Mucosa of descending colon (tissue), 3 donors: ENCODE results near the gene ZNF280A. TPM values are rescaled to one million over a fixed set of nuclear protein-coding genes. Genes with fewer than 3 reads are reported as not detected.
"Not testable (repeated sequence)": the region's sequence is repeated elsewhere in the genome, so short reads cannot be mapped to it uniquely, and the experiment has no call there.

Experiments
- ATAC-seq: fragments of 200-7000 bp; cut with Tn5 transposase; one replicate; pipeline ENCODE4 v1.9.1; 2020; ENCODE audit warnings: mild to moderate bottlenecking, moderate library complexity
- DNase-seq, 3 donors: peaks; one replicate each; pipeline ENCODE4 v3.0.0-alpha.2; 2020
- H3K36me3 ChIP-seq: fragments of 200-600 bp; one replicate; pipeline ENCODE4 v1.8.0; 2021; ENCODE audit warnings: low read depth, mild to moderate bottlenecking
- H3K4me1 ChIP-seq: fragments of 200-600 bp; one replicate; pipeline ENCODE4 v1.8.0; 2021; ENCODE audit warnings: low read depth, mild to moderate bottlenecking
- H3K4me3 ChIP-seq: fragments of 200-600 bp; one replicate; pipeline ENCODE4 v1.8.0; 2021; ENCODE audit warnings: mild to moderate bottlenecking
- H3K9me3 ChIP-seq: fragments of 200-600 bp; one replicate; pipeline ENCODE4 v1.8.0; 2021; ENCODE audit warnings: mild to moderate bottlenecking
- CTCF ChIP-seq: fragments of 200-600 bp; IDR thresholded peaks from one replicate; pipeline ENCODE4 v1.8.0; 2022; ENCODE audit warnings: antibody characterized with exemption, mild to moderate bottlenecking
- intact Hi-C, 2 donors: fragments of 100-400 bp; cut with DNase I in 1 of 2; cut with micrococcal nuclease in 1 of 2; formaldehyde crosslinking; loops; one replicate each; pipeline versions ENCODE4 v1.11.0 to v1.11.1; 2022; cut with DNase I, micrococcal nuclease
- total RNA-seq, 3 donors: library from RNA; stranded (reverse); fragmentation: NEBNext Ultra II Directional in 2 of 3; extraction: Animal tissue kit (Norgen Biotek cat#: 25700) in 2 of 3; gene quantifications; one replicate each; pipeline versions ENCODE4 v1.2.1 to v1.2.4, GENCODE V29; 2021 to 2023
- donor health status: DM: no; HTN: no; CAD: no; lungs with moderate emphysema.
- donor health status: DM: no; HTN: no; CAD: no.
- donor health status: DM: no; HTN: yes; CAD: no.

ZNF280A gene
- total RNA-seq, 3 donors from 2014 or later, result not detected

DNA sequence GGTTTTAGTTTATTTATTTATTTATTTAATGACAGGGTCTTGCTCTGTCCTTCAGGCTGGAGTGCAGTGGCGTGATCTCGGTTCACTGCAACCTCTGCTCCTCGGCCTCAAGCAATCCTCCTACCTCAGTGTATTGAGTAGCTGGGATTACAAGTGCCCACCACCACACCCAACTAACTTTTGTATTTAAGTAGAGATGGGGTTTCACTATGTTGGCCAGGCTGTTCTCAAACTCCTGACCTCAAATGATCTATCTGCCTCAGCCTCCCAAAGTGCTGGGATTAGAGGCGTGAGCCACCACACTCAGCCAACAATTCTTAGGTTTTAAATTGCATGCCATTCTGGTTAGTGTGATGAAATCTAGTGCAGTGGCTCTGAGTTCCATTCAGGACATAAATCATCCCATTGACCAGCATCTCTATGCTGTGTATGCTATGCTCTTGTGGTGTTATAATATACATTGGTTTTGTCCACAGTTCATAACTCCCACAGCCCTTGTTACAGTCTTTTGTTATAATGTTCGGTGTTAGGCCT is 40.0 kb downstream of the ZNF280A start:
- ATAC-seq (no peak), DNase-seq (no peak)
- intact Hi-C loops, result no loop called here
- Histone ChIP-seq H3K36me3 (no peaks in the 10 kb centered on the region), H3K9me3 (no peaks in the 10 kb centered on the region), H3K4me1 (no peaks in the 10 kb centered on the region), H3K4me3 (no peak overlapping the region)
- no peak for TF ChIP-seq CTCF

- Histone ChIP-seq H3K9me3 (no peaks in the 10 kb centered on the region), H3K4me1 (no peaks in the 10 kb centered on the region), H3K4me3 (no peak overlapping the region), H3K36me3 (no peaks in the 10 kb centered on the region)
- no peak for DNase-seq
- ATAC-seq, result no peak
- TF ChIP-seq CTCF, result no peak
- intact Hi-C loops, result no loop called here
These were observed 41.0 kb downstream of the ZNF280A start for GRCh38 chr22:22479116-22479515.

DNA sequence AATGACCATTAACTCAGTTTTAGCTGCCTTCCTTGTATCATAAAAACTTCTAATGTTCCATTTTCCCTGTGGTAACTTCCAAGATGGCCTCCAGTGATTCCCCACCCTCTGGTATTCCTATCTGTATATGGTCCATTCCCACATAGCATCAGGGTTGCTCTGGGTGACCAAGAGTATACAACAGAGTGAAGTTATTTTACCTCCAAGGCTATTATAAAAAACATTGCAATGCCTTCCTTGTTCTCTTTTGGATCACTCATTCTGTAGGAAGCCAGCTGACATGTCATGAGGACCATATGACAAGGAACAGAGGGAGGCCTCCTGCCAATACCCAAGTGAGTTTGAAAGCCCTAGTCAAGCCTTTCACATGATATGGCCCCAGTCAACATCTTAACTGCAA is 41.6 kb downstream of the ZNF280A start:
- no peak for DNase-seq
- intact Hi-C loops, result no loop called here
- no peaks in the 10 kb centered on the region for H3K9me3 ChIP-seq

GRCh38 chr22:22474733-22475132 is 45.3 kb downstream of the ZNF280A start:
- Histone ChIP-seq H3K4me3 (no peak overlapping the region), H3K36me3 (no peaks in the 10 kb centered on the region), H3K4me1 (no peaks in the 10 kb centered on the region), H3K9me3 (peaks cover under 1% of the 10 kb centered on the region)
- no peak for DNase-seq
- ATAC-seq, result no peak
- no peak for TF ChIP-seq CTCF
- intact Hi-C loops, result no loop called here

More for the DNA sequence above, 41.6 kb downstream of the ZNF280A start:
- no peak for ATAC-seq
- H3K36me3 ChIP-seq, result no peaks in the 10 kb centered on the region
- no peak overlapping the region for H3K4me3 ChIP-seq
- no peak for TF ChIP-seq CTCF
- no peaks in the 10 kb centered on the region for H3K4me1 ChIP-seq

DNA sequence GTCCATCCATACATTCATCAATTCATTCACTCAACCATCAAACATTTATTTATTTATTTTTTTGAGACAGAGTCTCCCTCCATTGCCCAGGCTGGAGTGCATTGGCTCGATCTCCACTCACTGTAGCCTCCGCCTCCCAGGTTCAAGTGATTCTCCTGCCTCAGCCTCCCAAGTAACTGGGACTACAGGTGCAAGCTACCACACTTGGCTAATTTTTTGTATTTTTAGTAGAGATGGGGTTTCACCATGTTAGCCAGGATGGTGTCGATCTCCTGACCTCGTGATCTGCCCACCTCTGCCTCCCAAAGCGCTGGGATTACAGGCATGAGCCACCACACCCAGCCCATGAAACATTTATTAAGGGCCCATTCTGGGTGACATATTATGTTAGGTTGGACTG is 49.0 kb downstream of the ZNF280A start:
- H3K36me3 ChIP-seq, intact Hi-C loops, DNase-seq, ATAC-seq, H3K4me3 ChIP-seq, H3K4me1 ChIP-seq: not testable (repeated sequence)
- peaks cover 12% of the 10 kb centered on the region for H3K9me3 ChIP-seq

DNA sequence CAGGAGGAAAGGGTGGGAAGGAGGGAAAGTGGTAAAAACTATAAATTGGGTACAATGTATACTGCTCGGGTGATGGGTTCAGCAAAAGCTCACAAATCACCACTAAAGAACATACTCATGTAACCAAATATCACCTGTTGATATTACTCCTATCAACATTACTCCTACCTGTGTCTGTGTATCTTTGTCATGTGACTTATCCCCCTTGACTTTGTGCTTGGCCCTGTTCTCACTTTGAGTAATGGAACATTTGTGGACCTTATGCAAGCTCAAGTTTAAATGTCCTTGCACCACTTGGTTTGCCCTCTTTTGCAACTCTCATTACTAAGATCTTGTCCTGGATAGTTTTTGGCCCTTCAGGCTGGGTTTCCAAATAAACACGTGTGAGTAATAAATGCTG is 50.5 kb downstream of the ZNF280A start:
- intact Hi-C loops, result no loop called here

DNA sequence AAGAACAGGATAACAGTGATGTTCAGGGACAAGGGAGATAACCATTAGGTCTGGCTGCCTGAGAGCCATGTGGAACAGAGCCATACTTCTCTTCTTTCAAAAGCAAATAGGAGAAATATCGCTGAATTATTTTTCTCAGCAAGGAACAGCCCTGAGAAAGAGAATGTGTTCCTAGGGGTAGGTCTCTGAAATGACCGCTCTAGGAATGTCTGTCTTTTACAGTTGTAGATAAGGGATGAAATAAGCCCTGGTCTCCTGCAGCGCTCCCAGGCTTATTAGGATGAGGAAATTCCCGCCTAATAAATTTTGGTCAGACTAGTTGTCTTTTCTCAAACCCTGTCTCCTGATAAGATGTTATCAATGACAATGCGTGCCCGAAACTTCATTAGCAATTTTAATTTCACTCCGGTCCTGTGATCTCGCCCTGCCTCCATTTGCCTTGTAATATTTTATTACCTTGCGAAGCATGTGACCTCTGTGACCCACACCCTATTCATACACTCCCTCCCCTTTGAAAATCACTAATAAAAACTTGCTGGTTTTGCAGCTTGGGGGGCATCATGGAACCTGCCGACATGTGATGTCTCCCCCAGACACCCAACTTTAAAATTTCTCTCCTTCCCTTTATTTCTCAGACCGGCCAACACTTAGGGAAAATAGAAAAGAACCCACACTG is 51.1 kb downstream of the ZNF280A start:
- H3K36me3 ChIP-seq, intact Hi-C loops, H3K4me3 ChIP-seq, DNase-seq, H3K4me1 ChIP-seq, ATAC-seq: not testable (repeated sequence)
- peaks cover 12% of the 10 kb centered on the region for H3K9me3 ChIP-seq

More for the DNA sequence above, 50.5 kb downstream of the ZNF280A start:
- no peak for TF ChIP-seq CTCF
- H3K4me3 ChIP-seq, result no peak overlapping the region
- no peak for ATAC-seq
- no peak for DNase-seq
- H3K4me1 ChIP-seq, result no peaks in the 10 kb centered on the region
- no peaks in the 10 kb centered on the region for H3K36me3 ChIP-seq
- H3K9me3 ChIP-seq, result peaks cover 12% of the 10 kb centered on the region
